PC-3 (cell line): ENCODE measurements around the gene CCNE1. TPM values are rescaled to one million over a fixed set of nuclear protein-coding genes. Genes with fewer than 3 reads are reported as not detected.

Experiments
- ATAC-seq: fragments of 200-7000 bp; cut with Tn5 transposase; 2 replicates; pipeline ENCODE4 v1.9.1; 2020; ENCODE audit warnings: mild to moderate bottlenecking, moderate library complexity
- BruUV-seq: library from RNA; stranded (reverse); fragments of 400-500 nt; replicated peaks from 2 replicates; lab custom pipeline; 2021; lab: Mats Ljungman, UMichigan
- CTCF ChIA-PET: fragments of 300-600 bp; sonication (Branson Sonifier 250); formaldehyde crosslinking; loops from one replicate; lab custom pipeline; 2022; ENCODE audit warnings: antibody characterized with exemption; lab: Charles Lee
- POLR2A ChIA-PET: fragments of 300-600 bp; sonication (Branson Sonifier 250); formaldehyde crosslinking; loops from one replicate; lab custom pipeline; 2022; ENCODE audit warnings: antibody characterized with exemption; ENCODE audit not compliant: unreplicated experiment; lab: Charles Lee
- DNase-seq: peaks from one replicate; pipeline ENCODE4 v3.0.0-alpha.2; 2015
- H2AFZ ChIP-seq: fragments of 300-600 bp; sonication (generic); 2 replicates; pipeline ENCODE4 v1.6.0; 2016; ENCODE audit warnings: antibody characterized with exemption, low read length
- H3F3A ChIP-seq: fragments of 300-600 bp; sonication (generic); one replicate; pipeline ENCODE4 v1.6.0; 2017; ENCODE audit warnings: antibody characterized with exemption, low read length, control low read depth, mild to moderate bottlenecking; ENCODE audit not compliant: unreplicated experiment
- H3K27ac ChIP-seq: fragments of 300-600 bp; sonication (generic); 2 replicates; pipeline ENCODE4 v1.5.1; 2016; ENCODE audit warnings: mild to moderate bottlenecking, low read length
- H3K27me3 ChIP-seq: fragments of 300-600 bp; sonication (generic); 2 replicates; pipeline ENCODE4 v1.6.1; 2016; ENCODE audit warnings: low read length, mixed read lengths
- H3K36me3 ChIP-seq: fragments of 300-600 bp; sonication (generic); 2 replicates; pipeline ENCODE4 v1.6.1; 2016; ENCODE audit warnings: low read depth, mixed run types, low read length, mixed read lengths
- H3K4me1 ChIP-seq: fragments of 300-600 bp; sonication (generic); 2 replicates; pipeline ENCODE4 v1.5.1; 2016; ENCODE audit warnings: low read length; ENCODE audit not compliant: insufficient read depth
- H3K4me2 ChIP-seq: fragments of 300-600 bp; sonication (generic); 2 replicates; pipeline ENCODE4 v1.6.0; 2016; ENCODE audit warnings: low read length
- H3K4me3 ChIP-seq: fragments of 300-600 bp; sonication (generic); 2 replicates; pipeline ENCODE4 v1.5.1; 2016; ENCODE audit warnings: mild to moderate bottlenecking, low read length, mixed read lengths
- H3K79me2 ChIP-seq: fragments of 300-600 bp; sonication (generic); 2 replicates; pipeline ENCODE4 v1.6.1; 2017; ENCODE audit warnings: low read length, mixed read lengths
- H3K9ac ChIP-seq: fragments of 300-600 bp; sonication (generic); 2 replicates; pipeline ENCODE4 v1.6.0; 2016; ENCODE audit warnings: mild to moderate bottlenecking, low read length
- H3K9me2 ChIP-seq: fragments of 300-600 bp; sonication (generic); replicated peaks from 2 replicates; pipeline ENCODE4 v1.6.1; 2016; ENCODE audit warnings: mixed run types, low read length, mixed read lengths
- H3K9me3 ChIP-seq: fragments of 300-600 bp; sonication (generic); 2 replicates; pipeline ENCODE4 v1.6.1; 2016; ENCODE audit warnings: low read length, mixed read lengths
- H4K20me1 ChIP-seq: fragments of 300-600 bp; sonication (generic); 2 replicates; pipeline ENCODE4 v1.6.1; 2016; ENCODE audit warnings: low read length, mixed read lengths
- EZH2 ChIP-seq: fragments of 300-600 bp; sonication (generic); IDR thresholded peaks from one replicate; pipeline ENCODE4 v1.6.1; 2017; ENCODE audit warnings: antibody characterized with exemption, mild to moderate bottlenecking, low read length; ENCODE audit not compliant: unreplicated experiment
- EZH2phosphoT487 ChIP-seq: fragments of 300-600 bp; sonication (generic); IDR thresholded peaks from 2 replicates; pipeline ENCODE4 v1.6.1; 2018; ENCODE audit warnings: mild to moderate bottlenecking, antibody characterized with exemption, low read length, borderline replicate concordance
- intact Hi-C: fragments of 100-400 bp; cut with micrococcal nuclease; formaldehyde crosslinking; loops from 2 replicates; pipeline ENCODE4 v1.9.0; 2023
- total RNA-seq: library from RNA; depleted of rRNA; stranded (reverse); fragments of >200 nt; gene quantifications from 2 replicates; pipeline ENCODE4 v1.2.3, GENCODE V29; 2014
- TF ChIP-seq, protein P1 (sequence below): fragments of 300-600 bp; sonication (generic); conservative IDR thresholded peaks from 2 replicates; pipeline ENCODE4 v1.5.1; 2017; ENCODE audit warnings: antibody characterized with exemption, low read depth, mild to moderate bottlenecking, low read length

The CCNE1 gene
- total RNA-seq, 1 experiment from 2014 or later: 10.9 TPM

DNA sequence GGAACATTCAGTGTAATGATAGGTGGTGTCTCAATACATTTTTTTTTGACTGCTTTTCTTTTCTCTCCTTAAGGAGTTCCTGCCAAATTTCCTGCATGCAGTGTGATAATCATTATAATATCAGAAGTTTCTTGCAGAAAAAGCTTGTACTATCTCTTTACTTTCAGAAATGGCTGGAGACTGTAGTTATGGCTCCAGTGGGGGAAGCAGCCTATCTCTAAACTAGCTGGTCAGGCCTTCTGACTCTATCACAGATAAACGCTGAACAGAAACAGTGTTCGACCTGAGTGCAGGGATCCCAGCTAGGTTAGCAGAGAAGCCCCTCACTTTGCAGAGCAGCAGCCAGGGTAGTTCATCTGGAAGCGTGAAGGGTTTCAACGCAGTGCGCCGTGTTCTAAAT is 1.9 kb downstream of the CCNE1 start:
- Histone ChIP-seq H3K27me3 (no peaks in the 10 kb centered on the region), H3K27ac (no peak overlapping the region), H3K4me1 (peaks cover 5% of the 10 kb centered on the region; the same call in 1 of the 2 replicates), H3K9me3 (no peaks in the 10 kb centered on the region), H3K36me3 (no peaks in the 10 kb centered on the region), H3K79me2 (no peaks in the 10 kb centered on the region), H3K9me2 (no peaks in the 10 kb centered on the region), H2AFZ (no peak overlapping the region), H3F3A (no peaks in the 10 kb centered on the region), H3K4me2 (no peak overlapping the region), H3K9ac (no peak overlapping the region), H3K4me3 (no peak overlapping the region), H4K20me1 (no peaks in the 10 kb centered on the region)
- ATAC-seq (no peak), DNase-seq (no peak)
- no TSS peak for BruUV-seq
- TF ChIP-seq, protein P1, sequence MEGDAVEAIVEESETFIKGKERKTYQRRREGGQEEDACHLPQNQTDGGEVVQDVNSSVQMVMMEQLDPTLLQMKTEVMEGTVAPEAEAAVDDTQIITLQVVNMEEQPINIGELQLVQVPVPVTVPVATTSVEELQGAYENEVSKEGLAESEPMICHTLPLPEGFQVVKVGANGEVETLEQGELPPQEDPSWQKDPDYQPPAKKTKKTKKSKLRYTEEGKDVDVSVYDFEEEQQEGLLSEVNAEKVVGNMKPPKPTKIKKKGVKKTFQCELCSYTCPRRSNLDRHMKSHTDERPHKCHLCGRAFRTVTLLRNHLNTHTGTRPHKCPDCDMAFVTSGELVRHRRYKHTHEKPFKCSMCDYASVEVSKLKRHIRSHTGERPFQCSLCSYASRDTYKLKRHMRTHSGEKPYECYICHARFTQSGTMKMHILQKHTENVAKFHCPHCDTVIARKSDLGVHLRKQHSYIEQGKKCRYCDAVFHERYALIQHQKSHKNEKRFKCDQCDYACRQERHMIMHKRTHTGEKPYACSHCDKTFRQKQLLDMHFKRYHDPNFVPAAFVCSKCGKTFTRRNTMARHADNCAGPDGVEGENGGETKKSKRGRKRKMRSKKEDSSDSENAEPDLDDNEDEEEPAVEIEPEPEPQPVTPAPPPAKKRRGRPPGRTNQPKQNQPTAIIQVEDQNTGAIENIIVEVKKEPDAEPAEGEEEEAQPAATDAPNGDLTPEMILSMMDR: no peak
- TF ChIP-seq EZH2 (no peak), EZH2phosphoT487 (no peak)
- ChIA-PET CTCF (interaction anchor here (0.6 kb wide), 1 partner anchor 26 kb away, joined by 4 read pairs; no protein-coding TSS in a partner anchor), POLR2A (no interaction called here)
- intact Hi-C loops: no loop called here

DNA sequence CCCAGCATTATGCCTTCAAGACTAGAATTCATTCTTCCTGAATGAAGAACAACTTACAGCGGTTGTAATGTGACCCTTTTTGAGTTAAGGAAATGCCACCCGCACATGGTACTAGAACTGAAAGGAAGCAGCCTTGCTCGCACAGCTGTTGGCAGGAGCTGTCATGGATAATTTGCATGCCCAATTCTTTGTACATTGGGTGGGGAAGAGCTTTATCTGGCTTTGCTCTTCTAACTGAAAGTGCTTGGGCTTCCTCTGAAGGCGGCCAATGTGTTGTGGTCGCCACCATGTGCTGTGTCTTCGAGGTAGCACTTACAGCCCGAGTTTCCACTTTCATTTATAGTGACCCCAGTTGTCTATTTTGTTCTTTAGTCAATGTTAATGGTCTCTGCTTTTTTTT is 3.4 kb downstream of the CCNE1 start:
- no peaks in the 10 kb centered on the region for H4K20me1 ChIP-seq
- POLR2A ChIA-PET: no interaction called here
- H3K4me2 ChIP-seq: no peak overlapping the region
- H3K27ac ChIP-seq: no peak overlapping the region
- ATAC-seq (no peak), DNase-seq (no peak)
- no TSS peak for BruUV-seq
- no peaks in the 10 kb centered on the region for H3K9me2 ChIP-seq
- no peak for TF ChIP-seq EZH2
- TF ChIP-seq EZH2phosphoT487: no peak
- TF ChIP-seq, protein P1: no peak
- H3K4me3 ChIP-seq: no peak overlapping the region
- CTCF ChIA-PET: no interaction called here
- no peak overlapping the region for H3K9ac ChIP-seq
- H2AFZ ChIP-seq: no peak overlapping the region
- peaks cover 15% of the 10 kb centered on the region; the same call in 1 of the 2 replicates for H3K4me1 ChIP-seq
- no peaks in the 10 kb centered on the region for H3K9me3 ChIP-seq
- no peaks in the 10 kb centered on the region for H3K79me2 ChIP-seq
- no peaks in the 10 kb centered on the region for H3F3A ChIP-seq
- H3K27me3 ChIP-seq: no peaks in the 10 kb centered on the region
- intact Hi-C loops: no loop called here
- peaks cover 4% of the 10 kb centered on the region; the same call in 1 of the 2 replicates for H3K36me3 ChIP-seq

DNA sequence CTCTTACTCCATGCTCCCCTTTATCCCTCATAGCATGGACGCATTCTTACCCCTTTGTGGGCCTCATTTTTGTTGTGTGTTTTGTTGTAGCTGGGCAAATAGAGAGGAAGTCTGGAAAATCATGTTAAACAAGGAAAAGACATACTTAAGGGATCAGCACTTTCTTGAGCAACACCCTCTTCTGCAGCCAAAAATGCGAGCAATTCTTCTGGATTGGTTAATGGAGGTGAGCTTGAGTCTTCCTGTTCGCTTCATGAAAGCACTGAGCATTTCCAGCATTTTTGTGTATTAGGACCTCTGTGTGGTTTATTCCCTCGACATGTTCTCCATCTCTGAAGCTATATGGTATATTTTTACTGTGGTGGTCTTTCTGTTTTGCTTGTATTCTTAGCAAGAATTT is 5.5 kb downstream of the CCNE1 start:
- no peaks in the 10 kb centered on the region for H4K20me1 ChIP-seq
- POLR2A ChIA-PET: interaction anchor here (0.6 kb wide), 1 partner anchor 67 kb away, joined by 9 read pairs; no protein-coding TSS in a partner anchor
- no peaks in the 10 kb centered on the region for H3K9me2 ChIP-seq
- no peak overlapping the region for H3K27ac ChIP-seq
- H2AFZ ChIP-seq: no peak overlapping the region
- H3K9ac ChIP-seq: no peak overlapping the region
- DNase-seq: no peak
- H3K4me3 ChIP-seq: no peak overlapping the region
- peaks cover 13% of the 10 kb centered on the region; the same call in 1 of the 2 replicates for H3K4me1 ChIP-seq
- H3K27me3 ChIP-seq: no peaks in the 10 kb centered on the region
- no peaks in the 10 kb centered on the region for H3F3A ChIP-seq
- CTCF ChIA-PET: no interaction called here
- no peaks in the 10 kb centered on the region for H3K9me3 ChIP-seq
- H3K79me2 ChIP-seq: no peaks in the 10 kb centered on the region
- H3K36me3 ChIP-seq: peaks cover 4% of the 10 kb centered on the region; the same call in 1 of the 2 replicates
- no TSS peak for BruUV-seq
- no peak overlapping the region for H3K4me2 ChIP-seq
- ATAC-seq: no peak
- intact Hi-C loops: no loop called here
- TF ChIP-seq, protein P1: no peak
- no peak for TF ChIP-seq EZH2phosphoT487
- TF ChIP-seq EZH2: no peak
